Measurements from ENCODE around the gene SPRR2G.

GRCh38 chr1:153194331-153195050 lies 43.8 kb upstream of the SPRR2G start:
- TF ChIP-seq CTCF (conservative IDR thresholded peaks at IDR 0.05; ENCODE audit: low read depth in 2 of 2) (no peak), POLR2AphosphoS5 (IDR thresholded peaks at IDR 0.05; ENCODE audit: low read depth) (no peak), EZH2 (IDR thresholded peaks at IDR 0.05; ENCODE audit: low read depth, unreplicated experiment) (no peak), REST (IDR thresholded peaks at IDR 0.05; ENCODE audit: unreplicated experiment) (no peak), JUNB (IDR thresholded peaks at IDR 0.05; ENCODE audit: unreplicated experiment) (no peak), EZH2phosphoT487 (IDR thresholded peaks at IDR 0.05; ENCODE audit: unreplicated experiment) (no peak)
